ENCODE data around the gene SPDYE2B.
"Not testable (repeated sequence)": the region's sequence is repeated elsewhere in the genome, so short reads cannot be mapped to it uniquely, and the experiment has no call there.

Gene SPDYE2B

DNA sequence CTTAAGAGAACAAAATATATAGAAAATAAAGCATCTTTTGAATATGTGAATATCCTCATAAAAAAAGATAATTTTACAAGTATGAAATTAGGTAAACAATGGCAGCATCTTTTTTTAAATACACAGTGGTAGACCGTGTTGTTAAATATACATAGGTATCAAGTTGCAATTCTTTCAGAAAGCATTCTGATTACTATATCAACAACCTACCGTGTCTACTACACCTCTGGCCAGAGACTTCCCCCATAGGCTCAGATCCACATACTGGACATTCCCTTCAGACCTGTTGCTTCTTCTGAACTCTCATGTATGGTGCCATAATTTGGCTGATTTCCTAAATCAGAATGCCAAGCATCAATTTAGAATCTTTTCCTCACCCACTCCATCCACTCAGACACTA is 43.9 kb downstream of the SPDYE2B start:
- DNase-seq (ENCODE audit: low read depth); H3K4me3 ChIP-seq (ENCODE audit: low read depth, low read length): not testable (repeated sequence)

DNA sequence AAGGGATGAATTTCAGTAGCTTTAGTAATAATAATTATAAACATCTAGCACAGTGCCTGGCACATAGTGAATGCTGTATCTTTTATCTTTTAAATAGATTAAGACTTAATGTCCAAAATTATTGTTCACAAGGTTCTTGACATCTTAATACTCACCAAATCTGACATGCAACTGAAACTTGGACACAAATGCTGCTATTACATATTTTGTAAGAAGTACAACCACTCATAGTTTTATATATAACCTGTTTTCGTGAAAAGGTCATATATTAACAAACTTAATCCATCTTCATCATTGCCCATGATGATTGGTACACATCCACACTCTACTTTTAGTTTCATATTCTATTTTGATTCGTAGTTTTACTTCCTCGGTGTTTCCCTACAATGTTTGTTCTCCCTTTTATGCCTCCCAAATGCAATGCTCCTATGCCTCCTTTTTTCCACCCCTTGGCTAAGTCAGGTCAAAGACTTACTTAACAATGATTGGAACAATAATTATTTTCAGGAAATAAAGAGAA is 45.0 kb downstream of the SPDYE2B start:
- not testable (repeated sequence) for DNase-seq (ENCODE audit: low read depth); H3K4me3 ChIP-seq (ENCODE audit: low read depth, low read length)

DNA sequence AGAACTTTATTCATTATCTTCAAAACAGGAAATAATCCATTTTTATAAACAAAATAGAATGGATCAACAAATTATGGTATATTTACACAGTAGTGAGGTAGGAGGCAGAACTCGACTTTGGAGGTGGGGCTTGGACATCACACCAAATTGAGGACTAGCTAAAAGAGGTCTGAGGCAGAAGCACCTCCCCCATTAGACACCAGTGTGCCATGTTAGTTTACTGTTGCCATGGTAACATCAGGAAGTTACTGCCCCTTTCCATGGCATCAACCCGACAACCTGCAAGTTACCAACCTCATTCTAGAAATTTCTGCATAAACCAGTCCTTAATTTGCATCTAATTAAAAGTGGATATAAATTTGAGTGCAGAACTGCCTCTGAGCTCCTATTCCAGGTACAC is 45.9 kb downstream of the SPDYE2B start:
- DNase-seq (ENCODE audit: low read depth); H3K4me3 ChIP-seq (ENCODE audit: low read depth, low read length): not testable (repeated sequence)

DNA sequence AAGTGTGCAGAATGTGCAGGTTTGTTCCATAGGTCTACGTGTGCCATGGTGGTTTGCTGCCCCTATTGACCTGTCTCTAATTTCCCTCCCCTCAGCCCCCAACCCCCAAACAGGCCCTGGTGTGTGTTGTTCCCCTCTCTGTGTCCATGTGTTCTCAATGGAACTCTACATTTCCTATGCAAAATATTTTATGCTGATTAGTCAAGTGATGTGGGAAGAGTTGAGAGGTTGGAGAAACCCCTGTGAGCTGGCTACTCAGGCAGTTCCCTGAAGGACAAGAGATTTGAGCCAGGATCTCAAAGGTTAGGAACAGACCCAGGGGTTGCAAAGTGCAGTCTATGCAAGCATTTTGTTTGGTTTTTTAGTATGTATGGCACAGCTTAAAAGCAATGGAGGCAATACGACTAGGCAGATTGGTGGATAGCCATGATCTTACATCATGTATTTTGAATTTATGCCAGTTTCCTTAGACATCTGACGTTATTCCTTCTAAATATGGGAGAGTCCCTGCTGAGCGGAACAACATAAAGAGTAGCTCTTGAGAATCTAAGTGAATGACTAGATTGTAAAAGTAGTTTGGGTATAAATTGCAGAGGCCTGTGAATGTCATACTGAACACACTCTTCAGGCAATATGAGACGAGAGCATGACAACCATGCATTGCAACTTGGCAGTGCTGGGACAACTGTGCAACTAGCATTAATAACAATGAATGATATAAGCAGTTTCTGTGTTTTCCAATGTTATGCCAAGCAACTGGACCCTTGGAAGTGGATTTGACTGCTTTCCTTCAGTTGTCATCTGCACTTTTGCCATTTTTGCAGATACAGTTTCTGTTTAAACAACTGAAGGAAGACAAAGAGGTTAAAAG is 47.8 kb downstream of the SPDYE2B start:
- not testable (repeated sequence) for H3K4me3 ChIP-seq (ENCODE audit: low read depth, low read length); DNase-seq (ENCODE audit: low read depth)

- not testable (repeated sequence) for DNase-seq (ENCODE audit: low read depth); H3K4me3 ChIP-seq (ENCODE audit: low read depth, low read length)
Measured at GRCh38 chr7:102698962-102699750, 49.0 kb downstream of the SPDYE2B start.
